Stomach (tissue), 4 donors: ENCODE measurements around the gene HIGD2B.

ENCODE experiments used
- POLR2A ChIP-seq, 4 donors: fragments of 450-650 bp; IDR thresholded peaks; one replicate each; pipeline ENCODE4 v1.6.1; 2016; ENCODE audit warnings: antibody characterized with exemption in 4 of 4, control low read depth in 2 of 4, mild to moderate bottlenecking in 1 of 4, moderate library complexity in 1 of 4
- POLR2AphosphoS5 ChIP-seq, 3 donors: sonication (generic); formaldehyde crosslinking; IDR thresholded peaks; one replicate each; pipeline ENCODE4 v1.6.1; 2016; ENCODE audit warnings: antibody characterized with exemption in 3 of 3
- TF ChIP-seq, protein P1 (sequence below), 7 experiments: fragments of 450-650 bp in 4 of 7; fragments of 200-600 bp in 3 of 7; sonication (generic) in 3 of 7; IDR thresholded peaks; one replicate each; pipeline ENCODE4 v1.5.1; 2016 to 2019; ENCODE audit warnings: antibody characterized with exemption in 7 of 7, control low read depth in 2 of 7, mild to moderate bottlenecking in 1 of 7

- TF ChIP-seq POLR2AphosphoS5 (IDR thresholded peaks at IDR 0.05) (no peak), POLR2A (IDR thresholded peaks at IDR 0.05) (no peak)
- TF ChIP-seq, protein P1, sequence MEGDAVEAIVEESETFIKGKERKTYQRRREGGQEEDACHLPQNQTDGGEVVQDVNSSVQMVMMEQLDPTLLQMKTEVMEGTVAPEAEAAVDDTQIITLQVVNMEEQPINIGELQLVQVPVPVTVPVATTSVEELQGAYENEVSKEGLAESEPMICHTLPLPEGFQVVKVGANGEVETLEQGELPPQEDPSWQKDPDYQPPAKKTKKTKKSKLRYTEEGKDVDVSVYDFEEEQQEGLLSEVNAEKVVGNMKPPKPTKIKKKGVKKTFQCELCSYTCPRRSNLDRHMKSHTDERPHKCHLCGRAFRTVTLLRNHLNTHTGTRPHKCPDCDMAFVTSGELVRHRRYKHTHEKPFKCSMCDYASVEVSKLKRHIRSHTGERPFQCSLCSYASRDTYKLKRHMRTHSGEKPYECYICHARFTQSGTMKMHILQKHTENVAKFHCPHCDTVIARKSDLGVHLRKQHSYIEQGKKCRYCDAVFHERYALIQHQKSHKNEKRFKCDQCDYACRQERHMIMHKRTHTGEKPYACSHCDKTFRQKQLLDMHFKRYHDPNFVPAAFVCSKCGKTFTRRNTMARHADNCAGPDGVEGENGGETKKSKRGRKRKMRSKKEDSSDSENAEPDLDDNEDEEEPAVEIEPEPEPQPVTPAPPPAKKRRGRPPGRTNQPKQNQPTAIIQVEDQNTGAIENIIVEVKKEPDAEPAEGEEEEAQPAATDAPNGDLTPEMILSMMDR (IDR thresholded peaks at IDR 0.05): no peak
Measured at GRCh38 chr15:72680931-72681330, 5.1 kb downstream of the HIGD2B start.
